HG03521 (cell line): ENCODE data around the gene LCN9.

Source experiments
- ATAC-seq: cut with Tn5 transposase; IDR thresholded peaks from one replicate; pipeline ENCODE4 v1.9.1; 2021; ENCODE audit warnings: mild to moderate bottlenecking, moderate library complexity; ENCODE audit not compliant: unreplicated experiment

The LCN9 gene

GRCh38 chr9:135716045-135716444, 52.9 kb downstream of the LCN9 start:
- no peak for ATAC-seq
